GM18499 (cell line): ENCODE data around the gene FRMD7.
A peak's percentile ranks its signal among the peaks of the same experiment; 100 is the strongest.
"Not testable (repeated sequence)": the region's sequence is repeated elsewhere in the genome, so short reads cannot be mapped to it uniquely, and the experiment has no call there.

ENCODE experiments used
- ATAC-seq: cut with Tn5 transposase; IDR thresholded peaks from one replicate; pipeline ENCODE4 v1.9.1; 2021; ENCODE audit warnings: moderate number of reproducible peaks; ENCODE audit not compliant: insufficient read depth, unreplicated experiment

The FRMD7 gene

DNA sequence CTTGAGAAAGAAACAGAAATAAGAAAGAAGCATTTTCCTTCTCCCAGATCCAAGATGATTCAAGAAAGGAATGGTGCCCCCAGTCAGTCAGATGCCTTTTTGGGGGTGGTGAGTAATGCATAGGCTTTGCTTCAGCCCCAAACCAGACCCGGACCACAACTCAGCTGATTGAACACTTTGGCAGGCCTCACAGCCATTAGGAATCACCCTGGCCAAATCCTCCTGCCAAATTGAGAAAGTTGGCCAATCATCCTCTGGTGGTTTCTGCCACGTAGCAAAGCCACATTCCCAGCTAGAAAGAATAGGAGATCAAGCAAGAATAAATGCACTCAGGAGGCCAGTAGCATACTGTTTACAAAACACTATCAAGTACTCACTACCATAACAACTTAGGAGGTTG lies 33.7 kb downstream of the FRMD7 start:
- ATAC-seq: no peak

DNA sequence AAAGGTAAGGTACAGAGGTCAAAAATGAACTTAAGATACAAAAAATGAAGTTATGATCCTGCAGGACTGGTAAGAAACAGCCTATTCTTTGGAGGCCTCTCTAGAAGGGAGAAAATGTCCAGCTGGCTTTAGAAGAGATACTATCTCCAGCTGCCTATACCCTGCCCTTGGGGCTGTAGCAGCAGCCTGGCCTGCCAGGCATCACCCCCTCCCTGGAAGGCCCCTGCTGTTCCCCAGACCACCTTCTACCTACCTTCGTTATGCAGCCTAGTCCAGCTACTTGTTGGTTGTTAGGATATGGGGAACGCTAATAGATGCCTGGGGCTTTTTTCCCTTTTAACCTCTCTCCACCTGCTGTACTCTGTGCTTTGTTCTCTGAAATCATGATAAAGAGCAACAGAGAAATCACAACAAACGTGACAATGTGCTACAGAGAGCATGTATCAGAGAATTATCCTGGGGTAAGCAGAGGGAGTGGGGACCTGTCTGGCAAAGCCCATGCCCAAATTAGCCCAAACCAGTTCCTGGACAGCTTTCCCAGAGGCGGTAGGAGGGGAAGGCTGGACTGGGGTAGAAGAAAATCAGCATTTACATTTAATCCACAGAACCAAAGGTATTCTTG lies 34.5 kb downstream of the FRMD7 start:
- ATAC-seq: no peak

- peak; percentile 70 for ATAC-seq
Measured at GRCh38 chrX:132092439-132093065, 35.3 kb downstream of the FRMD7 start.

DNA sequence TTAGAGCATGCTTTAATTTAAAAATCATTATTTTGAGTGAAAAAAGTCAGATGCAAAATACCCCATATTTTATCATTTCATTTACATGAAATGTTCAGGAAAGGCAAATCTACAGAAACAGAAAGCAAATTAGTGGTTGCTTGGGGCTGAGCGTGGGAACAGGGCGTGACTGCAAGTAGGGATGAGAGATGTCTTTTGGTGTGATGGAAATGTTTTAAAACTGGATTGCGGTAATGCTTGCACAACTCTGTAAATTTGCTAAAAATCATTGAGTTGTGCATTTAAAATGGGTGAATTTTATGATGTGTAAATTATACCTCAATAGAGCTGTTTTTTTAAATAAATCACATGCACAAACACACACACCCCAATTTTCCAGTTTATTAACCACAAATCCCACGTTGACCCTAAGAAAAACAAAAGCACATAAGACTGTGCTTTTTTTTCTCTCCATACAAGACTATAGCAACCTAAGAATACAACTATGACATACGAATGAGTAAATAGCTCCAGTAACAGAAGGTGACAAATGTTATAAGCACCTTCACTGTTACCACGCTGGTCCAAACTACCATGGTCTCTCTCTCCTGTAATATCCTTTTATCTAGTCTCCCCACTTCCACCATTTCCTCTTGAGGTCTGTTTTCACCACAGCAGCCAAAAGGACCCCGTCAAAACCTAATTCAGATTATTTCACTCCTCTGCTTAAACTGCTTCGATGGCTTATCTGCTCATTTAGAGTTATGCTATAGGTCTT lies 37.2 kb downstream of the FRMD7 start:
- no peak for ATAC-seq

GRCh38 chrX:132088864-132089263 lies 39.0 kb downstream of the FRMD7 start:
- ATAC-seq: no peak

DNA sequence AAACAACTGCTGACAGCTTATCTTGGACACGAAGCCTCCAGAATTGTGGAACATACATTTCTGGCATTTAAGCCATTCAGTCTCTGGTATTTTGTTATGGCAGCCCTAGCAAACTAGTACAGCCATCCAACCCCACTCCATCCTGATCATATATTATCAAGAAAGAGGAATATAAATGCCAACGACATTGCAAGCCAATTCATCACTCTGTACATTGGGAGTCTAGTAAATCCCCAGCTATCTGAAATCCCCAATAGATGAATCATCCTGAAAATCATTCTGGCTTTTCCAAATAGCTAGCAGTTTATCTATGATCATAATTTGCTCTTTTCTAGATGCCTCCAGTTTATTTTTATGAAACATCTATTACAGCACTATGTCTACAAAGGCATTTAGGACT lies 41.1 kb downstream of the FRMD7 start:
- no peak for ATAC-seq

DNA sequence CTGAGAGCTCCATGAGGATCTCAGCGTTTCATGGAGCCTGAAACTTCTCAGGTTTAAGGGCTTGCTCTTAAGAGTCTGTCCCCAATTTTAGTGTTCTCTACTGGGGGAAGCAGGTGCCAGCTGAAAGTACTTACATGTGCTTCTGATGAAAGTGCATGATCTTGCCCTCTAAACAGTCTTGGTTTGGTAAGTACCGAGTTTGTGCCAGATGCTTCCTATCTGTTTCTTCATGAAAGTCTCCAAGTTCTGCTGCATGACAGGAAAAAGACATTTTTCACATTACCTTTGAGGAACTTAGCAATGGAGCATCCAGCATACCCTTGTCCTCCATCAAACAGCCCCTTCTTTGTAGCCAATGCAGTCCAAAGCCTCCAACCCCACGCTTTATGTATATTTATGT lies 42.0 kb downstream of the FRMD7 start:
- ATAC-seq: no peak

GRCh38 chrX:132077912-132078311 lies 49.9 kb downstream of the FRMD7 start:
- no peak for ATAC-seq

- no peak for ATAC-seq
Measured at GRCh38 chrX:132077414-132077813, 50.4 kb downstream of the FRMD7 start.

- no peak for ATAC-seq
Measured at GRCh38 chrX:132071254-132071653, 56.6 kb downstream of the FRMD7 start.

GRCh38 chrX:132068405-132068804 lies 59.4 kb downstream of the FRMD7 start:
- no peak for ATAC-seq

DNA sequence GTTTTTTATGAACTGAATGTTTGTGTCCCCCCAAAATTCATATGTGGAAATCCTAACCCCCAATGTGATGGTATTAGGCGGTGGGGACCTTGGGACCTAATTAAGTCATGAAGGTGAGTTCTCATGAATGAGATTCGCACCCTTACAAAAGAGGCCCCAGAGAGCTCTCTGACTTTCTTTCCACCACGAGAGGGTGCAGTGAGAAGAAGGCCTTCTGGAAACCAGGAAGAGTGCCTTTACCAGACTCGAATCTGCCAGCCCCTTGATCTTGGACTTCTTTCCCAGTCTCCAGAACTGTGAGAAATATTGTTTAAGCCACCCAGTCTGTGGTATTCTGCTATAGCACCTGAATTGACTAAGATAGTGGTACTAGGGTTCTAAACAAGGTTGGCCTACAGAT lies 64.0 kb downstream of the FRMD7 start:
- ATAC-seq: no peak

GRCh38 chrX:132063334-132063733 lies 64.5 kb downstream of the FRMD7 start:
- ATAC-seq: no peak

- ATAC-seq: no peak
Measured at GRCh38 chrX:132059973-132060540, 67.8 kb downstream of the FRMD7 start.

DNA sequence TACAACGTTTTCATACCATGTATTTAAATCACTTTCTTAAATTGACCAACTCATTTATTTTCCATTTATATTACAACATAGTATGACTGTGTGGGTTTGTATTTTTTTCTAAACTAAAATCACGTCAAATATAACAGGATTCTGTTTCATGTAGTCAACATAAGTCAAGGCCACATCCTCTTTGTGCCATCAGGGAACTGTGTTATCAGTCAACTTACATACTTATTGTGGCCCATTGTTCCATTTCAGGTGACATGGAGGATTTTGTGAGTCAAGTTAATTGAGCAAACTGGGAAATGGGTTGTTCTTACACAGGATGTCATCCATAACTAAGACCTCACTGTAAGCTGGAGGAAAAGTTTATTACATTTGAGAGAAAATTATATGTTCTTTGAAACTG lies 68.8 kb downstream of the FRMD7 start:
- no peak for ATAC-seq

- no peak for ATAC-seq
Measured at GRCh38 chrX:132058050-132058449, 69.8 kb downstream of the FRMD7 start.

DNA sequence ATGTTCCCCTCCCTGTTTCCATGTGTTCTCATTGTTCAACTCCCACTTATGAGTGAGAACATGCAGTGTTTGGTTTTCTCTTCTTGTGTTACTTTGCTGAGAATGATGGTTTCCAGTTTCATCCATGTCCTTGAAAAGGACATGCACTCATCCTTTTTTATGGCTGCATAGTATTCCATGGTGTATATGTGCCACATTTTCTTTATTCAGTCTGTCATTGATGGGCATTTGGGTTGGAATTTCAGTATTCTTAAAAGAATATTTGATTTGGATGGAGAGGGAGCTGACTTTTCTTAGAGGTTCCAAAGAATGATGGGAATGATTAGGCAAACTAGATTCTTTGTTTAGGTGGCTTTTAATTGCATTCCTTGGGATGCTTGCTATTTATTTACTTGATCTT lies 76.0 kb downstream of the FRMD7 start:
- not testable (repeated sequence) for ATAC-seq

- no peak for ATAC-seq
Measured at GRCh38 chrX:132046533-132046932, 81.3 kb downstream of the FRMD7 start.

- no peak for ATAC-seq
Measured at GRCh38 chrX:132045456-132045855, 82.4 kb downstream of the FRMD7 start.

- no peak for ATAC-seq
Measured at GRCh38 chrX:132044953-132045352, 82.9 kb downstream of the FRMD7 start.

GRCh38 chrX:132043977-132044376 lies 83.8 kb downstream of the FRMD7 start:
- ATAC-seq: no peak
